AG04450 (cell line): ENCODE results near the gene SLC12A7. TPM values are rescaled to one million over a fixed set of nuclear protein-coding genes. Genes with fewer than 3 reads are reported as not detected.

Experiments used
- CTCF ChIA-PET: fragments of 300-600, 350-600 bp; formaldehyde crosslinking; extraction: SDS; loops from one replicate; lab custom pipeline; 2022; ENCODE audit warnings: antibody characterized with exemption, inconsistent platforms; lab: Charles Lee
- POLR2A ChIA-PET: fragments of 350-600 bp; formaldehyde crosslinking; extraction: SDS; loops from one replicate; lab custom pipeline; 2021; ENCODE audit warnings: antibody characterized with exemption, inconsistent platforms; lab: Yijun Ruan, JAX
- DNase-seq: peaks from one replicate; pipeline ENCODE4 v3.0.0-alpha.2; 2011; ENCODE audit warnings: low read depth, low spot score
- H3K27ac ChIP-seq: one replicate; pipeline ENCODE4 v1.5.1; 2012; ENCODE audit warnings: low read depth, low read length, control low read depth
- H3K27me3 ChIP-seq: one replicate; pipeline ENCODE4 v1.6.0; 2012; ENCODE audit warnings: low read length; ENCODE audit not compliant: control insufficient read depth, insufficient read depth
- H3K4me3 ChIP-seq: 2 replicates; pipeline ENCODE4 v1.5.1; 2011; ENCODE audit warnings: mild to moderate bottlenecking, low read depth, low read length, control low read depth
- H3K9me3 ChIP-seq: 2 replicates; pipeline ENCODE4 v1.5.1; 2012; ENCODE audit warnings: low read length; ENCODE audit not compliant: control insufficient read depth, insufficient read depth
- CTCF ChIP-seq: IDR thresholded peaks from 2 replicates; pipeline ENCODE4 v1.5.1; 2011; ENCODE audit warnings: low read depth, low read length, control low read depth, inconsistent platforms
- polyA plus RNA-seq: library from polyadenylated mRNA; depleted of rRNA; stranded (reverse); fragments of >200 nt; gene quantifications from 2 replicates; pipeline ENCODE4 v1.2.3, GENCODE V29; 2011

The SLC12A7 gene
- polyA plus RNA-seq, 1 experiment, result 0.56 TPM

GRCh38 chr5:1088031-1088430 lies 23.8 kb downstream of the SLC12A7 start:
- POLR2A ChIA-PET, result no interaction called here
- H3K9me3 ChIP-seq, result peaks cover 57% of the 10 kb centered on the region
- H3K4me3 ChIP-seq, result no peak overlapping the region
- DNase-seq, result no peak
- TF ChIP-seq CTCF, result no peak
- CTCF ChIA-PET, result no interaction called here
- peaks cover 3% of the 10 kb centered on the region for H3K27me3 ChIP-seq
- no peak overlapping the region for H3K27ac ChIP-seq

GRCh38 chr5:1087428-1087827 lies 24.4 kb downstream of the SLC12A7 start:
- ChIA-PET CTCF (no interaction called here), POLR2A (no interaction called here)
- H3K27ac ChIP-seq, result no peak overlapping the region

GRCh38 chr5:1086871-1087270 lies 25.0 kb downstream of the SLC12A7 start:
- Histone ChIP-seq H3K4me3 (no peak overlapping the region), H3K27ac (no peak overlapping the region), H3K9me3 (peaks cover 57% of the 10 kb centered on the region), H3K27me3 (peaks cover 3% of the 10 kb centered on the region)
- CTCF ChIA-PET, result no interaction called here
- no peak for TF ChIP-seq CTCF
- no peak for DNase-seq
- POLR2A ChIA-PET, result no interaction called here

More at GRCh38 chr5:1087428-1087827, 24.4 kb downstream of the SLC12A7 start:
- DNase-seq, result no peak
- peaks cover 3% of the 10 kb centered on the region for H3K27me3 ChIP-seq
- H3K9me3 ChIP-seq, result peaks cover 57% of the 10 kb centered on the region
- H3K4me3 ChIP-seq, result no peak overlapping the region
- TF ChIP-seq CTCF, result no peak

GRCh38 chr5:1086137-1086536 lies 25.7 kb downstream of the SLC12A7 start:
- POLR2A ChIA-PET, result no interaction called here
- H3K27me3 ChIP-seq, result peaks cover 3% of the 10 kb centered on the region
- H3K9me3 ChIP-seq, result peaks cover 64% of the 10 kb centered on the region
- no peak for DNase-seq
- H3K27ac ChIP-seq, result no peak overlapping the region
- CTCF ChIA-PET, result no interaction called here
- H3K4me3 ChIP-seq, result no peak overlapping the region
- no peak for TF ChIP-seq CTCF

- Histone ChIP-seq H3K9me3 (peaks cover 69% of the 10 kb centered on the region), H3K4me3 (no peak overlapping the region), H3K27me3 (peaks cover 3% of the 10 kb centered on the region), H3K27ac (no peak overlapping the region)
- no peak for TF ChIP-seq CTCF
- no peak for DNase-seq
- ChIA-PET CTCF (no interaction called here), POLR2A (no interaction called here)
Observed at GRCh38 chr5:1085391-1085790, 26.5 kb downstream of the SLC12A7 start.
